ENCODE data around the gene AMH.

The AMH gene

DNA sequence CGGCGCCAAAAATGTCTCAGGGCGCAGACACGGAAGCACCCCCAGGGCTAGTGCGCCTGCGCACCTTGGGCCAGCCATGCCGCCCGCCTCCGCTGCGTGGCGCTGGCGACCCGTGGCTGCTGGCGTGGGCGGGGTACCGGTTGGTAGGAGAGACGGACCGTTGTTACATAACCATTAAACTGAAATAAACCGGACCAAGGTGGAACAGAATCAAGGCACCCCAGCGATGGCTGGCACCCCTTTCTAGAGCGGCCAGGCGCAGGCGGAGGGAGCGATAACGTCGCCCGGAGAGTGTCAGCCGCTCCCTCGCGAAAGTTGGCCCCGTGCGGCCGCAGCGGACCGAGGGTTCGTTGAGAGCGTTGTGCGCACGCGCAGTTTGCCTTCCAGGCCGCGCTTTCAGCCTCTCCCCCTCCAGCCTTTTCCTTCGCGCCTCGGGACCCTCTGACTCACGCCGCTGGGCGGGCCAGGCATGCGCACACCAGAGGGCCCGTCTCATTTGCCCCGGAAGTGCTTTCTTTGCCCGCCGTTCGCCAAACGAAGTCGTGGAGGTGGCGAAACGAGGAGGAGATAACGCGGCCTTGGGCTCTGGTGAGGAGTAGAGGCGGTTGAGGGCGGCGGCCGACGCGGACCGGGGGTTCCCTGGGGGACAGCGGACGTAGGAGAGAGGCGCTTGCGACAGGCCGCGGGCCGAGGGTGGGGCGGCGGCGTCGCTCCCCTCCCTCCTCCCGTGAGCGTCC lies 12.6 kb upstream of the AMH start, which contains the start of the genes PLEKHJ1 and SF3A2:
Gene PLEKHJ1, minus strand, starts transcription at position 16 of the 737 bp plus-strand sequence. CDS start 81 bp downstream, outside the sequence.
Gene SF3A2, plus strand, starts transcription at position 511 of the 737 bp plus-strand sequence. CDS start 6,595 bp downstream, outside the sequence.
- peak; percentile 99 for DNase-seq

- no peak for DNase-seq
Measured at GRCh38 chr19:2237051-2237868, 11.9 kb upstream of the AMH start.

GRCh38 chr19:2237869-2238153 lies 11.3 kb upstream of the AMH start:
- DNase-seq, result no peak

GRCh38 chr19:2239173-2239572 lies 9.9 kb upstream of the AMH start:
- no peak for DNase-seq

GRCh38 chr19:2239771-2240770 lies 9.1 kb upstream of the AMH start:
- DNase-seq, result no peak

DNA sequence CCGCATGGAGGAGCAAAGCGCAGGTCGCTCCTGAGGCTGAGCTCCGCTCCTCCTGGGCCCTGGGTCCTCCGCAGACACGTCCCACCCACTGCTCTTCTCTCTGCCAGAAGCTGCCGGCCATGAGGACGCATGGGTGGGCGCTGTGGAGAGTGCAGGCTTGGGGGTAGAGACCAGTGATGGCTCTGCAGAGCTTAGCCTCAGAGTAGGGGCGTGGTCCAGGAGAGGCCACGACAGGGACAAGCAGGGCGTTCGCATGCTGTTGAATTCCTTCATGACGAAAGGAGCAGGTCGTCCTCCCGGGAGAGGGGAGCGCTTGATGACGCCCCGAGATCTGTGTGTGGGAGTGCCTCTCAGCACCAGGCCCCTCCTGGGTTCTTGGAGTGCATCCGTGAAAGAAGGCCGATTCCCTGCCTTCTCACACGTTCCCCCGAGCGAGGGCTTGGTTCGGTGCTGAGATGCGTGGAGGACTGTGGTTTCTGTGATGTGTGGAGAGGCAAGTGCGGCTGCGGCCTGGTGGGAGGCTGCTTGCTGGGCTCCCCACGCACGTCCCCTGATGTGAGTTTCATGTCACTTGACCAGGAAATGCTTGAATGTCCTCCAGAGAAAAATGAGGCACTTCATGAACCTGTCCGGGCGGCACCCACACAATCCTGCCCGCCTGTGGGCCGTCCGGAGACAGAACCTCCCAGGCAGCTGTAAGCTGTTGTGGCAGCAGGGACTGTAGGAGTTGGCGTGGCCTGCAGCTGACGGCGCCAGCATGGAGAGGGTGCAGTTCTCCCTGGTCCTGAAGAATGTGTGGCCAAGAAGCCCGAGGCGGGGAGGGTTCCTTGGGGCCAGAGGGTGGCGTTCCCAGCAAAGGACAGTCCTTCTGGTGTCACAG lies 8.0 kb upstream of the AMH start:
- DNase-seq, result no peak

GRCh38 chr19:2242092-2242537 lies 7.0 kb upstream of the AMH start:
- no peak for DNase-seq

DNA sequence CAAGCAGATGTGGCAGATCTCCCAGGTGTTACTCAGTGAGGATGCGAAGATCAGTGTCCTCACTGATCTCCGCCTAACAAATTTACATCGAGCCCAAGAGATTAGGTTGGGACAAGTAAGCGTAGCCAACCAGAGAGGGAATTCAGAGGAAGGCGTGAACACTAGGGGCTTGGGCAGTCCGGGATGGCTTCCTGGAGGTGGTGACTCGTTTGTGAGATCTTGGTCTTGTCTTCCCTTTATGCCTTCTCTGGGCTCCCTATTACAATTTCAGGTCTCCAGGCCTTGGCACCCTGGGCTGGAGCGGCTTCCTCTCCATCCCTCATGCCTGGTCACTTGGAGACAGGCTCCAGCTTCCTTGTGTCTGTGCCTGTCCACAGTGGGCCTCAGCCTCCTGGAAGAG lies 6.3 kb upstream of the AMH start:
- no peak for DNase-seq

DNA sequence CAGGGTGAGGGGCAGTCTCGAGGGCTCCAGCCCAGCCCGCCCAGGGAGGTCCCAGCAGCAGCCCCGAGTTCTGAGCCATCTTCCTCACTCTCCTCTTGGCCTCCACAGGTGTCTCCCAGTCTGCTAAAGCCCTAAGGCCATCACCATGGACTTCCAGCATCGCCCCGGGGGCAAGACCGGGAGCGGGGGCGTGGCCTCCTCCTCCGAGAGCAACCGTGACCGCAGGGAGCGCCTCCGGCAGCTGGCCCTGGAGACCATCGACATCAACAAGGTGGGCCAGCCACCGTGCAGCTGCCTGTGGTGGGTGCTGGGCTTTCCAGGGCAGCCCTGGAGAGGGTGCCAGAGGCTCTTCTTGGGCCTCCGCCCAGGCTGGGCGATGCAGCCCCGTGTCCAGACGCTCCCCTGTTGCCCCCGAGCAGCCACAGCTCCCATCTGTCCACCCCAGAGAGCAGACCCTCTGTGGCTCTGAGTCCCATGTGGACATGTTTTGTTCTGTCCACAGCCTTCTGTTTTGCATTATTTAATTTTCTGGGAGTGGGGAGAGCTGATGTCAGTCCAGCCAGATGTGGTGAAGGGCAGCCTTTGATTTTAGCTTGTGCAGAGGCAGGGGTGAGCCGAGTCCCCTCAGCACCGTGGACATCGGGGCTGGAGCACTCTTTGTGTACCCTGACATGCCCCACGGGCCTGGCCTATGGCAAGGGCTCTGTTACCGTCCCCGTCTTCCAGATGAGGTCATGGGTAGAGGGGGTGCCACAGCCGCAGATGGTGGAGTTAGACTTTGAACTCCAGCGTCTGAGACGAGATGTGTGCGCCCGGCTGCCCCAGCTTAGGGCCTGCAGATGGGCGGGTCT lies 5.6 kb upstream of the AMH start:
- DNase-seq, result no peak

- DNase-seq, result no peak
Measured at GRCh38 chr19:2244125-2244411, 5.1 kb upstream of the AMH start.

DNA sequence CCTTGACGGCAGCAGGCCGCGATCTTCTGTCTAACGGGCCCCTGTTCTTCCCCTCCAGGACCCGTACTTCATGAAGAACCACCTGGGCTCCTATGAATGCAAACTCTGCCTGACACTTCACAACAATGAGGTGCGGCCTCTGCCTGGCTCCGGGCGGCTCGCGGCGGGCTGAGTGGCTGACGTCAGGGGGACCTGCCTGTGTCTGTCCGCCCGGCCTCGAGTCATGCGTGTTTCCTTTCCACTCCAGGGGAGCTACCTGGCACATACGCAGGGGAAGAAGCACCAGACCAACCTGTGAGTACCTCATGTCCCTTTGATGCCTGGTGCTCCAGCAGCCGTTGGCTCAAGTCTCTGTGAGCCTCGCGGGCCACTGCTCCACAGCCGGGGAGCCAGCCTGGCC lies 4.6 kb upstream of the AMH start:
- no peak for DNase-seq

DNA sequence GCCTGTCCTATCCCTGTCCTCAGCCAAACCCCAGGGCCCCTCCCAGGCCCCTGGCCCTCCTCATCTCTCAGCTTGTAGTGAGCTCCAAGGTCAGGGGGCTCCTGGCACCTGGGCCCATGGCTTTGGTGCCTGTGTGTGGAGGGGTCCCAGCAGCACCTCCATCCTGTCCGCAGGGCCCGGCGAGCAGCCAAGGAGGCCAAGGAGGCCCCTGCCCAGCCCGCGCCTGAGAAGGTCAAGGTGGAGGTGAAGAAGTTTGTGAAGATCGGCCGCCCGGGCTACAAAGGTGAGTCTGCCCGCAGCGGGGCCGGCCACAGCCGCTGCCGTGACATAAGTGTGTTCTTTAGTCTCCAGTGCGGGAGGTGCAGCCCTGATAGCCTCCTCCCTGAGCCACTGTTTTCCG lies 3.9 kb upstream of the AMH start:
- DNase-seq, result no peak

DNA sequence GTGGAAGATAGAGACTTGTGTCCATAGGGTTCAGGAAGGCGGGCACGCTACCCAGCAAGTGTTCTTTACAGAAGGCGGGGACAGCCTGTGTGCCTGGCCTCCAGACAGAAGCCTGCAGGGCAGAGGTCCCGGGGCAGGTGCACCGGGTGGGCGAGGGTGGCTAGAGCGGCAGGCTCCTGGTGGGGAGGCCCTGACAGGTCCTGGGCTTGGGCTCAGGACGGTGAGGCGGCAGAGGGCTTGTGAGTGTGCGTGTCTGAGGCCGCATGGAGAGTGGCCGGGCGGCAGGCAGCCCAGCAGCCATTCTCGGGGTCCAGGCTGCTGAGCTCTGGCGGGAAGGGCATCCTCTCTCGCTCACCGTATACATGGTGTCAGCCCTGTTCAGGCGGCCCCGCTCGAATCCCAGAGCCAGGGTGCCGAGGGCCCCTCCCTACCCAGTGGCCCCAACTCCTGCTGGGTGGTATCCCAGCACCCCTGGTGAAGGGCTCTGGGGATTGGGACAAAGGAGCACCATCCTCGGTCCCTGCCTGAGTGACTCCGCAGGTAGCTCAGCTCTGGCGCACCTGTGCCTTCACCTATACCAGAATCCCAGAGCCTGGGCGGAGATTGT lies 3.0 kb upstream of the AMH start:
- DNase-seq, result no peak

DNA sequence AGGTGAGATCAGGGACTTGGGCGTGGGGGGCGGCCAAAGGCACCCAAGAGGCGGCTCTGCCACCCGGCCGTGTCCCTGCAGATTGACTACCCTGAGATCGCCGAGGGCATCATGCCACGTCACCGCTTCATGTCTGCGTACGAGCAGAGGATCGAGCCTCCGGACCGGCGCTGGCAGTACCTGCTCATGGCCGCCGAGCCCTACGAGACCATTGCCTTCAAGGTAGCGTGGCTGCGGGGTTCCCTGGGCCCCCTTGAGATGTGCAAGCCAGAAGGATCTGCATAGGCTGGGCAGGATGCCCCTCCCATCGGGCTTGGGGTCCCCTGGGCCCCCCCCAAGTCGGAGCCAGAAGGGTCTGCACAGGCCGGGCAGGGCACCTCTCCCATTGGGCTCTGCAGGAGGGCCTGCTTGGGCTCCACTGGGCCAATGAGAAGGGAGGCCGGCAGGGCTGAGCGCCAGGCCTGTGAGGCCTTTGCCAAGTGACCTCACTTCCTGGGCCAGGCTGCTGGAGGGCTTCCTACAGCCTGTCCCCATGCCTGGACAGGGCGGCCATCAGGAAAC lies 2.2 kb upstream of the AMH start:
- DNase-seq, result no peak

DNA sequence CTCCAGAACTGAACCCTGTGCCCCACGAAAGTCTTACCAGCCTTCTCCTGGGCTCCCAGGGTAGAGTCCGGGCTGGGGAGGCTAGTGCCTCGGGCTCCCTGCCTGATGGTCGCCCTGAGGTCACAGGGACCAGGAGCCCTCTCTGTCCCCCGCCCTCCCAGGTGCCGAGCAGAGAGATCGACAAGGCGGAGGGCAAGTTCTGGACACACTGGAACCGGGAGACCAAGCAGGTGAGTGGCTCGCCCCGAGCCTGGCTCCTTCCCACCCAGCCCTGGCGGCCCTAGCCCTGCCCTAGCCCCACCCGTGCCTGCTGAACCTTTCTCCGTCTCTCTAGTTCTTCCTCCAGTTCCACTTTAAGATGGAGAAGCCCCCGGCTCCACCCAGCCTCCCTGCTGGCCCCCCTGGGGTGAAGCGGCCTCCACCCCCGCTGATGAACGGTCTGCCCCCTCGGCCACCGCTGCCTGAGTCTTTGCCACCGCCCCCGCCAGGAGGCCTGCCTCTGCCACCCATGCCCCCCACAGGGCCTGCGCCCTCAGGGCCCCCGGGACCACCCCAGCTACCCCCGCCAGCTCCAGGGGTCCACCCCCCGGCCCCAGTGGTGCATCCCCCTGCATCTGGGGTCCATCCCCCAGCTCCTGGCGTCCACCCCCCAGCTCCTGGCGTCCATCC lies 1.6 kb upstream of the AMH start:
- no peak for DNase-seq

GRCh38 chr19:2248136-2249009 lies 750 bp upstream of the AMH start:
- no peak for DNase-seq

DNA sequence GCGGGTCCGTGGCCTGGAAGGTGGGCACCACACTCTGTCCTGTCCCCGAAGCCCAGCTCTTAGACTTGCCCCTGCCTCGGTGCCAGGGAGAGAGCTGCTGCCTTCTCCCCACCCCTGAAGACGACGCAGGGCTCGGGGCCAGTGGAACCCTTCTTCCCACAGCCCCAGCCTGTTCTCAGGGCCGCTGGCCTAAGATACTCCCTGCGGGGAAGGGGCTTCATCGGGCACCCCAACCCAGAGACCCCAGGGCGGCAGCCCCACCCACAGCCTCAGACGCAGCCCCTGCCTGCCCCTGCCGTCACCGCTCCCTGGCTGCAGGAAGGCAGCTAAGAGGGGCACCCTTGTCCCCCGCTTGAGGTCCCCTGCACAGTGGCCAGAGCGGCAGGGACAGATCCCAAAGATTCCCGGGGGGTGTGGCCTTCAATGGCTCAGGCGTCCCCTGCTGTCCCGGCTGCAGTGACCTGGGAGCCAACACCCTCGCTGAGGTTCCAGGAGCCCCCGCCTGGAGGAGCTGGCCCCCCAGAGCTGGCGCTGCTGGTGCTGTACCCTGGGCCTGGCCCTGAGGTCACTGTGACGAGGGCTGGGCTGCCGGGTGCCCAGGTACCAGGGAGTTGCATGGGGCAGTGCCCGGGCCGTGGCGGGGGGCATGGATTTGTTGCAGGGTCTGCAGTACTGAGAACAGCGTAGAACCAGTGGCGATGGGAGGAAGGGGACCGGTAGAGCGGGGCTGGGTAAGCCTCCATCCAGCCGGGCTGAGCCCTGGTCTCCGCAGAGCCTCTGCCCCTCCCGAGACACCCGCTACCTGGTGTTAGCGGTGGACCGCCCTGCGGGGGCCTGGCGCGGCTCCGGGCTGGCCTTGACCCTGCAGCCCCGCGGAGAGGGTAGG lies 1.0 kb downstream of the AMH start:
- DNase-seq, result no peak

DNA sequence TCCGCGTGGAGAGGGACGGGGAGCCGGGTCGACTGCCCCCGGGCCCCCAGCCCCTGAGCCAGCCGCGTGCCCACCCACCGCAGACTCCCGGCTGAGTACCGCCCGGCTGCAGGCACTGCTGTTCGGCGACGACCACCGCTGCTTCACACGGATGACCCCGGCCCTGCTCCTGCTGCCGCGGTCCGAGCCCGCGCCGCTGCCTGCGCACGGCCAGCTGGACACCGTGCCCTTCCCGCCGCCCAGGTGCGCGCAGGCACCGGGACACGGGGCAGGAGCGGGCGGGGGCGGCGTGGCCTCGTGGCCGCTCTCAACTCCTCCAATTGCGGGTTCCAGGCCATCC lies 1.6 kb downstream of the AMH start:
- DNase-seq, result no peak
